Heart left ventricle (tissue), 16 donors: ENCODE measurements around the gene DCTN5. TPM values are rescaled to one million over a fixed set of nuclear protein-coding genes. Genes with fewer than 3 reads are reported as not detected.

Experiments used
- ATAC-seq, 4 donors: fragments of 200-7000 bp; cut with Tn5 transposase; one replicate each; pipeline ENCODE4 v1.9.1; 2020 to 2022; ENCODE audit warnings: moderate library complexity in 4 of 4, mild to moderate bottlenecking in 3 of 4, moderate number of reproducible peaks in 1 of 4
- DNase-seq, 5 donors: peaks; one replicate each; pipeline ENCODE4 v3.0.0-alpha.2; 2020
- H3K27ac ChIP-seq, 12 donors: fragments of 200-600 bp; sonication (generic) in 4 of 12; one replicate each; pipeline versions ENCODE4 v1.5.0 to v1.8.0; 2016 to 2022; ENCODE audit warnings: mild to moderate bottlenecking in 2 of 12
- H3K27me3 ChIP-seq, 9 donors: fragments of 200-600 bp; sonication (generic) in 2 of 9; one replicate each; pipeline versions ENCODE4 v1.5.1 to v1.8.0; 2016 to 2022; ENCODE audit warnings: mild to moderate bottlenecking in 3 of 9
- H3K36me3 ChIP-seq, 9 donors: fragments of 200-600 bp; sonication (generic) in 2 of 9; one replicate each; pipeline versions ENCODE4 v1.5.0 to v1.8.0; 2018 to 2022; ENCODE audit warnings: mild to moderate bottlenecking in 2 of 9
- H3K4me1 ChIP-seq, 12 donors: fragments of 200-600 bp; sonication (generic) in 4 of 12; one replicate each; pipeline versions ENCODE4 v1.5.0 to v1.8.0; 2016 to 2022; ENCODE audit warnings: mild to moderate bottlenecking in 3 of 12
- H3K4me3 ChIP-seq, 12 donors: fragments of 200-600 bp; sonication (generic) in 4 of 12; one replicate each; pipeline versions ENCODE4 v1.5.0 to v1.8.0; 2017 to 2022; ENCODE audit warnings: mild to moderate bottlenecking in 9 of 12, moderate library complexity in 4 of 12
- H3K9me3 ChIP-seq, 12 donors: fragments of 200-600 bp; sonication (generic) in 4 of 12; one replicate each; pipeline versions ENCODE4 v1.5.0 to v1.8.0; 2016 to 2022; ENCODE audit warnings: mild to moderate bottlenecking in 1 of 12
- CTCF ChIP-seq, 12 donors: fragments of 200-600 bp; sonication (generic) in 4 of 12; IDR thresholded peaks; one replicate each; pipeline versions ENCODE4 v1.5.0 to v1.8.0; 2018 to 2022; ENCODE audit warnings: antibody characterized with exemption in 12 of 12, mild to moderate bottlenecking in 5 of 12
- POLR2A ChIP-seq, 2 donors: fragments of 450-650 bp; IDR thresholded peaks; one replicate each; pipeline ENCODE4 v1.6.1; 2017; ENCODE audit warnings: antibody characterized with exemption in 2 of 2, mild to moderate bottlenecking in 2 of 2, moderate library complexity in 2 of 2
- WGBS, 4 donors: extraction: QIAGEN DNeasy Blood & Tissue Kit in 2 of 4; methylation state at CpG; one replicate each; pipeline versions ENCODE4 v1.1.5 to v1.1.7; 2013 to 2018; 5-methylcytosine and 5-hydroxymethylcytosine counted together
- intact Hi-C, 10 donors: fragments of 100-400 bp; cut with DNase I; formaldehyde crosslinking; loops; one replicate each; pipeline versions ENCODE4 v1.11.1 to v1.14.2; 2022
- polyA plus RNA-seq, 2 donors: library from polyadenylated mRNA; stranded (reverse); fragments of 200-250 nt; gene quantifications; one replicate each; pipeline ENCODE4 v1.2.3, GENCODE V29; 2013
- total RNA-seq, 9 donors: library from RNA; depleted of rRNA in 2 of 9; stranded (reverse); fragments of >200 nt in 2 of 9; fragmentation: NEBNext Ultra II Directional in 3 of 9; extraction: Animal tissue kit (Norgen Biotek cat#: 25700) in 3 of 9; gene quantifications; one replicate each; pipeline versions ENCODE4 v1.1.0 to v1.2.4, GENCODE V29; 2016 to 2023
- donor health status: ischemic (EF 13 %, LVEDD 7.1; RV severe dilation, severe dysfunction).
- donor health status: healthy with polysubstance abuse.
- donor health status: DM: no; HTN: yes; CAD: no.
- donor health status: DM: no; HTN: no; CAD: no.
- donor health status: ischemic (EF 25% LVEDD 6.9; RV normal size, moderate dysfunction).
- donor health status: ischemic (EF 25% LVEDD 5.7; RV mildly dilated, moderate dysfunction).
- donor health status: healthy.
- donor health status: DM: yes; HTN: yes; CAD: no.
- donor health status: ischemic (EF 35%, LVEDD 5.7; RV mildly dilated, moderate dysfunction).
- donor health status: nonischemic (EF 11% LVEDD 7.7; RV severe dilation, severe dysfunction).
- donor health status: DM: yes; HTN: yes; CAD: no.
- donor health status: PGD.
- donor health status: ischemic (EF 29% LVEDD 5.4; RV normal size, mild dysfunction).
- donor health status: nonischemic (EF 23%, LVEDD 6.1; RV moderate dilation, normal function).

Gene DCTN5
- total and polyA plus RNA-seq, 11 donors: 7.4 to 56.0 (median 38.4) TPM

- Histone ChIP-seq H3K4me3 (no peak overlapping the region), H3K27me3 (no peaks in the 10 kb centered on the region), H3K4me1 (peaks cover 0 to 14% (median 7%) of the 10 kb centered on the region in 12 donors), H3K27ac (no peak overlapping the region), H3K9me3 (no peaks in the 10 kb centered on the region), H3K36me3 (peaks cover 0 to 72% (median 62%) of the 10 kb centered on the region in 9 donors)
- ATAC-seq (no peak), DNase-seq (no peak)
- TF ChIP-seq CTCF (IDR thresholded peaks at IDR 0.05) (no peak), POLR2A (IDR thresholded peaks at IDR 0.05) (no peak)
- intact Hi-C loops: no loop called here
- WGBS, 4 donors: 84 to 95% (median 91%) methylated on average over 3 of the region's 3 CpGs
Measured at GRCh38 chr16:23683487-23683886, 42.2 kb downstream of the DCTN5 start.

GRCh38 chr16:23687034-23687808 is 46.0 kb downstream of the DCTN5 start:
- ATAC-seq (no peak), DNase-seq (no peak)
- H3K36me3 ChIP-seq: peaks cover 0 to 82% (median 71%) of the 10 kb centered on the region in 9 donors
- no peaks in the 10 kb centered on the region for H3K27me3 ChIP-seq
- intact Hi-C loops: no loop called here
- 94 to 97% (median 96%) methylated on average over 14 to 16 of the region's 16 CpGs for WGBS, 4 donors
- H3K4me3 ChIP-seq: no peak overlapping the region
- no peak overlapping the region for H3K27ac ChIP-seq
- H3K9me3 ChIP-seq: no peaks in the 10 kb centered on the region
- TF ChIP-seq POLR2A (IDR thresholded peaks at IDR 0.05): no peak
- H3K4me1 ChIP-seq: no peaks in the 10 kb centered on the region

- Histone ChIP-seq H3K4me1 (peaks cover 0 to 4% (median 0%) of the 10 kb centered on the region in 12 donors), H3K4me3 (no peak overlapping the region), H3K36me3 (peaks cover 0 to 64% (median 55%) of the 10 kb centered on the region in 9 donors), H3K9me3 (no peaks in the 10 kb centered on the region), H3K27ac (no peak overlapping the region), H3K27me3 (no peaks in the 10 kb centered on the region)
- DNase-seq (no peak), ATAC-seq (no peak)
- WGBS, 4 donors: 97 to 98% (median 98%) methylated on average over 32 to 36 of the region's 36 CpGs
- TF ChIP-seq POLR2A (IDR thresholded peaks at IDR 0.05) (no peak), CTCF (IDR thresholded peaks at IDR 0.05) (no peak)
- intact Hi-C loops: no loop called here
Measured at GRCh38 chr16:23689442-23690187, 48.3 kb downstream of the DCTN5 start.

GRCh38 chr16:23690771-23691482 is 49.7 kb downstream of the DCTN5 start:
- 96 to 97% (median 96%) methylated on average over 21 to 25 of the region's 25 CpGs for WGBS, 4 donors
- ATAC-seq: no peak

More at GRCh38 chr16:23690771-23691482, 49.7 kb downstream of the DCTN5 start:
- peaks cover 0 to 52% (median 48%) of the 10 kb centered on the region in 9 donors for H3K36me3 ChIP-seq
- H3K27me3 ChIP-seq: no peaks in the 10 kb centered on the region
- no peaks in the 10 kb centered on the region for H3K9me3 ChIP-seq
- H3K4me1 ChIP-seq: peaks cover 0 to 9% (median 0%) of the 10 kb centered on the region in 12 donors
- TF ChIP-seq CTCF (IDR thresholded peaks at IDR 0.05): no peak
- TF ChIP-seq POLR2A (IDR thresholded peaks at IDR 0.05): no peak
- no peak overlapping the region for H3K27ac ChIP-seq
- intact Hi-C loops: no loop called here
- H3K4me3 ChIP-seq: no peak overlapping the region
- no peak for DNase-seq
